GM20431 (cell line): Measurements from ENCODE around the gene CDC42BPB.
"Not testable (repeated sequence)": the region's sequence is repeated elsewhere in the genome, so short reads cannot be mapped to it uniquely, and the experiment has no call there.

ENCODE experiments used
- in situ Hi-C: fragments of 300-500 bp; cut with MseI, MboI; formaldehyde crosslinking; loops from one replicate; pipeline ENCODE4 v1.15.0; 2020; ENCODE audit warnings: low sequenced_read_pairs; ENCODE audit not compliant: unreplicated experiment

CDC42BPB gene

GRCh38 chr14:102937331-102938175 is 119.8 kb downstream of the CDC42BPB start:
- in situ Hi-C loops, result no loop called here

GRCh38 chr14:102935756-102936155 is 121.6 kb downstream of the CDC42BPB start:
- in situ Hi-C loops, result no loop called here

GRCh38 chr14:102933618-102934231 is 123.6 kb downstream of the CDC42BPB start:
- in situ Hi-C loops, result no loop called here

GRCh38 chr14:102932484-102933248 is 124.7 kb downstream of the CDC42BPB start:
- in situ Hi-C loops, result no loop called here

- in situ Hi-C loops, result no loop called here
Measured at GRCh38 chr14:102931580-102932285, 125.6 kb downstream of the CDC42BPB start.

- in situ Hi-C loops, result no loop called here
Measured at GRCh38 chr14:102930753-102931579, 126.4 kb downstream of the CDC42BPB start.

GRCh38 chr14:102930138-102930752 is 127.1 kb downstream of the CDC42BPB start:
- in situ Hi-C loops, result no loop called here

- in situ Hi-C loops, result no loop called here
Measured at GRCh38 chr14:102929241-102930137, 127.9 kb downstream of the CDC42BPB start.

GRCh38 chr14:102928412-102929240 is 128.7 kb downstream of the CDC42BPB start:
- in situ Hi-C loops, result no loop called here

- in situ Hi-C loops, result no loop called here
Measured at GRCh38 chr14:102927878-102928411, 129.4 kb downstream of the CDC42BPB start.

GRCh38 chr14:102927346-102927877 is 129.9 kb downstream of the CDC42BPB start:
- in situ Hi-C loops, result no loop called here

- in situ Hi-C loops, result not testable (repeated sequence)
Measured at GRCh38 chr14:102926840-102927239, 130.5 kb downstream of the CDC42BPB start.

GRCh38 chr14:102926104-102926503 is 131.2 kb downstream of the CDC42BPB start:
- in situ Hi-C loops, result no loop called here

- in situ Hi-C loops, result no loop called here
Measured at GRCh38 chr14:102925646-102926045, 131.7 kb downstream of the CDC42BPB start.

- in situ Hi-C loops, result no loop called here
Measured at GRCh38 chr14:102924632-102925588, 132.4 kb downstream of the CDC42BPB start.
